ENCODE data around the gene ENAH.

The ENAH gene

GRCh38 chr1:225525377-225525776 is 127.5 kb downstream of the ENAH start:
- H3K4me3 ChIP-seq (ENCODE audit: low read length) = no peak overlapping the region
- no peak for TF ChIP-seq CTCF (conservative IDR thresholded peaks at IDR 0.05; ENCODE audit: low read depth, low read length)
- no peak for DNase-seq (ENCODE audit: low read depth)

- no peak for DNase-seq (ENCODE audit: low read depth)
- no peak overlapping the region for H3K4me3 ChIP-seq (ENCODE audit: low read length)
- TF ChIP-seq CTCF (conservative IDR thresholded peaks at IDR 0.05; ENCODE audit: low read depth, low read length) = no peak
Observed at GRCh38 chr1:225524570-225524969, 128.4 kb downstream of the ENAH start.

- DNase-seq (ENCODE audit: low read depth) = no peak
- no peak for TF ChIP-seq CTCF (conservative IDR thresholded peaks at IDR 0.05; ENCODE audit: low read depth, low read length)
- no peak overlapping the region for H3K4me3 ChIP-seq (ENCODE audit: low read length)
Observed at GRCh38 chr1:225523263-225523950, 129.5 kb downstream of the ENAH start.

- no peak for DNase-seq (ENCODE audit: low read depth)
- no peak for TF ChIP-seq CTCF (conservative IDR thresholded peaks at IDR 0.05; ENCODE audit: low read depth, low read length)
- H3K4me3 ChIP-seq (ENCODE audit: low read length) = no peak overlapping the region
Observed at GRCh38 chr1:225522588-225523262, 130.2 kb downstream of the ENAH start.

- DNase-seq (ENCODE audit: low read depth) = no peak
- H3K4me3 ChIP-seq (ENCODE audit: low read length) = no peak overlapping the region
- TF ChIP-seq CTCF (conservative IDR thresholded peaks at IDR 0.05; ENCODE audit: low read depth, low read length) = no peak
Observed at GRCh38 chr1:225520587-225521227, 132.2 kb downstream of the ENAH start.

GRCh38 chr1:225519166-225519863 is 133.6 kb downstream of the ENAH start:
- no peak for DNase-seq (ENCODE audit: low read depth)
- no peak overlapping the region for H3K4me3 ChIP-seq (ENCODE audit: low read length)
- no peak for TF ChIP-seq CTCF (conservative IDR thresholded peaks at IDR 0.05; ENCODE audit: low read depth, low read length)
